Fibroblast of the conjunctiva (primary cell): ENCODE measurements around the gene NFATC1.

Experiments
- DNase-seq: peaks from one replicate; pipeline ENCODE4 v3.0.0-alpha.2; 2010; ENCODE audit warnings: low read depth

The NFATC1 gene

GRCh38 chr18:79558196-79558932 lies 162.6 kb downstream of the NFATC1 start:
- no peak for DNase-seq

- no peak for DNase-seq
These were observed 163.2 kb downstream of the NFATC1 start for GRCh38 chr18:79558933-79559416.

GRCh38 chr18:79559436-79559835 lies 163.7 kb downstream of the NFATC1 start:
- no peak for DNase-seq

- no peak for DNase-seq
These were observed 164.5 kb downstream of the NFATC1 start for GRCh38 chr18:79560042-79560860.

GRCh38 chr18:79560861-79561210 lies 165.1 kb downstream of the NFATC1 start:
- no peak for DNase-seq

- DNase-seq: no peak
These were observed 168.2 kb downstream of the NFATC1 start for GRCh38 chr18:79563949-79564348.

GRCh38 chr18:79564441-79564840 lies 168.7 kb downstream of the NFATC1 start:
- DNase-seq: no peak

GRCh38 chr18:79566771-79567431 lies 171.2 kb downstream of the NFATC1 start:
- no peak for DNase-seq

- peak; percentile 38 for DNase-seq
These were observed 171.9 kb downstream of the NFATC1 start for GRCh38 chr18:79567481-79568147.

GRCh38 chr18:79568543-79569205 lies 172.9 kb downstream of the NFATC1 start:
- DNase-seq: no peak

GRCh38 chr18:79569720-79570119 lies 174.0 kb downstream of the NFATC1 start:
- DNase-seq: no peak

GRCh38 chr18:79570266-79571201 lies 174.8 kb downstream of the NFATC1 start:
- no peak for DNase-seq

GRCh38 chr18:79571211-79572092 lies 175.7 kb downstream of the NFATC1 start:
- no peak for DNase-seq

GRCh38 chr18:79572093-79572780 lies 176.5 kb downstream of the NFATC1 start:
- no peak for DNase-seq

GRCh38 chr18:79572848-79573451 lies 177.2 kb downstream of the NFATC1 start:
- DNase-seq: no peak

- DNase-seq: no peak
These were observed 178.3 kb downstream of the NFATC1 start for GRCh38 chr18:79573921-79574491.

GRCh38 chr18:79574938-79575525 lies 179.3 kb downstream of the NFATC1 start:
- no peak for DNase-seq
